Large intestine (tissue), 3 donors: ENCODE measurements around the gene PDILT. TPM values are rescaled to one million over a fixed set of nuclear protein-coding genes. Genes with fewer than 3 reads are reported as not detected.

Experiments
- DNase-seq, 2 donors: peaks; one replicate each; pipeline versions ENCODE4 v3.0.0 to v3.0.0-alpha.2; 2013
- H3K27ac ChIP-seq: one replicate; pipeline ENCODE4 v1.5.1; 2013; ENCODE audit warnings: low read length
- H3K27me3 ChIP-seq: 2 replicates; pipeline ENCODE4 v1.6.1; 2013; ENCODE audit warnings: low read length; ENCODE audit not compliant: control insufficient read depth, insufficient read depth
- H3K36me3 ChIP-seq: 2 replicates; pipeline ENCODE4 v1.6.1; 2013; ENCODE audit warnings: low read length; ENCODE audit not compliant: control insufficient read depth, insufficient read depth
- H3K4me1 ChIP-seq: one replicate; pipeline ENCODE4 v1.6.1; 2013; ENCODE audit warnings: low read length; ENCODE audit not compliant: control insufficient read depth, insufficient read depth
- H3K4me3 ChIP-seq: one replicate; pipeline ENCODE4 v1.5.1; 2013; ENCODE audit warnings: low read length
- H3K9me3 ChIP-seq: one replicate; pipeline ENCODE4 v1.6.1; 2013; ENCODE audit warnings: mild to moderate bottlenecking, low read depth, low read length, moderate library complexity; ENCODE audit not compliant: control insufficient read depth
- WGBS: methylation state at CpG from one replicate; pipeline ENCODE4 v1.1.5; 2013; ENCODE audit warnings: low lambda C conversion rate; ENCODE audit not compliant: insufficient coverage; 5-methylcytosine and 5-hydroxymethylcytosine counted together
- polyA plus RNA-seq: library from polyadenylated mRNA; unstranded; fragments of 120-200 nt; gene quantifications from one replicate; pipeline ENCODE4 v1.2.1, GENCODE V29; 2013

Gene PDILT
- polyA plus RNA-seq, 1 donor, result not detected

GRCh38 chr16:20391045-20391444 is 13.5 kb downstream of the PDILT start:
- H3K27me3 ChIP-seq, result no peaks in the 10 kb centered on the region
- no peaks in the 10 kb centered on the region for H3K9me3 ChIP-seq
- H3K4me1 ChIP-seq, result peaks cover 17% of the 10 kb centered on the region
- no peak overlapping the region for H3K4me3 ChIP-seq
- H3K36me3 ChIP-seq, result no peaks in the 10 kb centered on the region
- no peak for DNase-seq
- H3K27ac ChIP-seq, result no peak overlapping the region
- 96% methylated on average over 3 of the region's 5 CpGs for WGBS

DNA sequence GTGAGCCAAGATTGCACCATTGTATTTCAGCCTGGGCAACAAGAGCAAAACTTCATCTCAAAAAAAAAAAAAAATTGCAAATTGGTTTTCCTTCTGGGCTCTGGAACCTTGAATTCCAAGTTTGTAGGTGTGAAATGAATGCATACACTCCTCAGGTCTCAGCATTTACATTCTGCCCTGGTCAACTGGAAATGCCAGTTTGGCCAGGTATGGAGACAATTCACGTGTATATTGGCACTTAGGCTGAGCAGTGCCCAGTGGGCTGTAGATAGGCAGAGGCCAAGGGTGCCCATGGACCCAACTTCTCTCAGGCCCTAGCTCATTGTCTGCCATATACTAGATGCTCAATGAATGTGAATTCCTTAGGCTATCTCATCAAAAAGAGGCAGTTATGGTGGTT is 15.7 kb downstream of the PDILT start:
- DNase-seq, result no peak
- no peaks in the 10 kb centered on the region for H3K36me3 ChIP-seq
- peaks cover 11% of the 10 kb centered on the region for H3K4me1 ChIP-seq
- no peak overlapping the region for H3K4me3 ChIP-seq
- H3K9me3 ChIP-seq, result no peaks in the 10 kb centered on the region
- no CpG with 5 or more reads among the region's 1 CpG for WGBS
- H3K27me3 ChIP-seq, result no peaks in the 10 kb centered on the region
- no peak overlapping the region for H3K27ac ChIP-seq

GRCh38 chr16:20387978-20388377 is 16.6 kb downstream of the PDILT start:
- no peak overlapping the region for H3K27ac ChIP-seq
- H3K36me3 ChIP-seq, result no peaks in the 10 kb centered on the region
- H3K4me1 ChIP-seq, result peaks cover 6% of the 10 kb centered on the region
- H3K4me3 ChIP-seq, result no peak overlapping the region
- WGBS, result 100% methylated on average over 2 of the region's 3 CpGs
- no peaks in the 10 kb centered on the region for H3K27me3 ChIP-seq
- DNase-seq, result no peak
- H3K9me3 ChIP-seq, result no peaks in the 10 kb centered on the region

- H3K4me1 ChIP-seq, result peaks cover 6% of the 10 kb centered on the region
- no peaks in the 10 kb centered on the region for H3K36me3 ChIP-seq
- H3K9me3 ChIP-seq, result no peaks in the 10 kb centered on the region
- H3K27me3 ChIP-seq, result no peaks in the 10 kb centered on the region
- WGBS, result no CpG with 5 or more reads among the region's 30 CpGs
- DNase-seq, result peak; percentile 37 to 39
- no peak overlapping the region for H3K27ac ChIP-seq
- peak overlapping the region; percentile 9 for H3K4me3 ChIP-seq
Observed at GRCh38 chr16:20385844-20386832, 18.4 kb downstream of the PDILT start.

DNA sequence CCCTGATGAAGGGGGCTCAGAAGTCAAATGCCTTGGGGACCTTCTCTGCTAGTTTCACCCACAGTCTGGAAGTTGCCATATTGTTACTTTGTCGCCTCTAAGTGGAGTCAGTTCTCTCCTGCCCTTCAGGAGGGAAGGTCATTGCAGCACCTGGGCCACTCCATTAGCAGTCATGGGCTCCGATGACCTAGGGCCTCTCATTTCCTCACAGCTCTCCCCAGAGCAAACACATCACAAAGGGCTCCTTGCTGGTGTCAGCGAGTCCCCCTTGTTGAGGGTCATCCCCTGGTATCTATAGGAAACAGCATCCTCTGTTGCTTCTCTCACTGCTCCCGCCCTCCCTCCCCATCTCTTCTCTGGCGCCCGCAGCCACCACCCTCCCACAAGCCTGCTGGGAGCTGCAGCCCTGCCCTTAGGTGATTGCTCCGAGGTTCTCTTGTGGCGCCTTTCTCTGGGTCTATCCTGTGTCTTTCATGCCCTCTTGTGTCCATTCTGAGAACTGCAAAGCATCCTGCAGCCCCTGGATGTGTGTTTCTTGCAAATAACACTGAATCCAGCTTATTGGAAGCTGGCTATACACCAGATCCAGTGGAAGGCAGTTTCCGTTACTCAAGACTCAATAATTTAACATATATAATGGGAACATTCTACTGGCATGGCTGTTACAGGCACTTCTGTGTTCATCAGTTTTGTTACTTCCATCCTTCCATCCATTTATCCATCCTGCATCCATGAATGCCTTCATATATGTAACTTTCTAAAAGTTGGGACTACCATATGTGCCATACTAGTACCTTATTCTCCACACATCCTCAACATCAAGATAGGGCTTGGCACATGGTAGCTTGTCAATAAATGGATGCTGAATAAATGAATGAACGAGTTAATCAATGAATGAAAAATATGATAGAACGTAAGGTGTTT is 21.2 kb downstream of the PDILT start:
- Histone ChIP-seq H3K4me1 (peaks cover 6% of the 10 kb centered on the region), H3K27me3 (no peaks in the 10 kb centered on the region)
- WGBS, result no CpG with 5 or more reads among the region's 11 CpGs

DNA sequence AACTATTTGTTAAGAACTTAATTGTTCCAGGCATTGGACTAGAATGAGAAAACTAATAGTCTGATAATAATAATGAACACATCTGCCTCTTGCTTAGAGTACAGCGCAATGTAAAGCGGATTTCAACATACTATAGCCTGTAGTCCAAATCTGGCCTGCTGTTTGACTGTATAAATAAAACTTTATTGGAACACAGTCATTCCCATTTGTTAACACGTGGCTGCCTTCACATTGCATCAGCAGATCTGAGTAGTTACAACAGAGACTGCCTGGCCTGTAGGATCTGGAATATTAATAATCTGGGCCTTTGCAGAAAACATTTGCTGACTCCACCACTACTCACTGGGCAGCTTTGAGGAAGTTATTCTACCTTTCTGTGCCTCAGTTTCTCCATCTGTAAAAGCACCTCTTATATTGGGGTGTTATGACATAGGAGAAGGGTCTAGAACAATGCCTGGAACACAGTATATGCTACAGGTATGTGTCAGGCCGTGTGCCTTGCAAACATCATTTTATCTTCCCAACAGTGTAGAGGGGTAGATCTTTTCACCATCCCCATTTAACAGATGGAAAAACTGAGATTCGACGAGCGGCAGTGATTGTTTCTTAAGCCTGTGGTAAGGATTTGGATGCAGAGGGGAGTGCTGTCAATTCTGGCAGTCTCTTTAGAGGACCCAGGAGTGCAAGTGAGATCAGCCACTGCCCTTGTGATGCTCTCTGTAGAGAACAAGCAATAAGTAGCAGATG is 22.2 kb downstream of the PDILT start:
- Histone ChIP-seq H3K36me3 (no peaks in the 10 kb centered on the region), H3K4me3 (no peak overlapping the region), H3K27ac (no peak overlapping the region), H3K4me1 (peaks cover 6% of the 10 kb centered on the region), H3K27me3 (no peaks in the 10 kb centered on the region), H3K9me3 (no peaks in the 10 kb centered on the region)
- DNase-seq, result no peak
- 88% methylated on average over 1 of the region's 7 CpGs for WGBS

More for the DNA sequence above, 21.2 kb downstream of the PDILT start:
- DNase-seq, result peak; percentile 62 to 65
- Histone ChIP-seq H3K36me3 (no peaks in the 10 kb centered on the region), H3K9me3 (no peaks in the 10 kb centered on the region), H3K27ac (no peak overlapping the region), H3K4me3 (no peak overlapping the region)

DNA sequence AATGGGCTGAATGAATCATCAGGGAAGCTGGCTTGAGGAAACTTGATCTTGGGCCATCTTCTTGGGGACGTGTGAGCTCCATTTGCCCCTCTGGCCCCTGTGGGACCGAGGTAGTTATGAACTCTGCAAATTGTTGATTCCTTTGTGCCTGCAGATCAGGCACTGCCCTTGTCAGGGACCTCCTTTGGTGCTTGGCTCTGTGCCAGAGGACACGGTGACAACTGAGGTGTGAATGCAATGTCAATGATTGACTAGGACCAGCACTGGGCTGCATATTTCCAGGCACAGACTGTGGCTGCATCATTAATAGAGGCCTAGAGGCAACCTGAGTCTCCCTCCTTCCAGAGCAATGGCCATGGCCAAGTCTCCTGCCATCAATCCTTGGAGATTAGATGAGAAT is 23.8 kb downstream of the PDILT start:
- no peaks in the 10 kb centered on the region for H3K9me3 ChIP-seq
- no peak overlapping the region for H3K4me3 ChIP-seq
- peaks cover under 1% of the 10 kb centered on the region for H3K4me1 ChIP-seq
- H3K27ac ChIP-seq, result no peak overlapping the region
- no CpG with 5 or more reads among the region's 3 CpGs for WGBS
- H3K27me3 ChIP-seq, result no peaks in the 10 kb centered on the region
- no peaks in the 10 kb centered on the region for H3K36me3 ChIP-seq
- peak; percentile 19 to 48 for DNase-seq

GRCh38 chr16:20377181-20377580 is 27.4 kb downstream of the PDILT start:
- WGBS, result 33% methylated on average over 1 of the region's 5 CpGs
- H3K4me1 ChIP-seq, result no peaks in the 10 kb centered on the region
- H3K27me3 ChIP-seq, result no peaks in the 10 kb centered on the region
- no peak overlapping the region for H3K4me3 ChIP-seq
- H3K9me3 ChIP-seq, result no peaks in the 10 kb centered on the region
- H3K27ac ChIP-seq, result no peak overlapping the region
- H3K36me3 ChIP-seq, result no peaks in the 10 kb centered on the region
- DNase-seq, result no peak

- Histone ChIP-seq H3K27me3 (peaks cover 3% of the 10 kb centered on the region), H3K27ac (no peak overlapping the region), H3K9me3 (no peaks in the 10 kb centered on the region), H3K4me3 (no peak overlapping the region), H3K36me3 (no peaks in the 10 kb centered on the region), H3K4me1 (no peaks in the 10 kb centered on the region)
- WGBS, result no CpG with 5 or more reads among the region's 5 CpGs
- no peak for DNase-seq
Observed at GRCh38 chr16:20372701-20373100, 31.8 kb downstream of the PDILT start.
